ENCODE data around the gene TERF2IP. TPM values are rescaled to one million over a fixed set of nuclear protein-coding genes. Genes with fewer than 3 reads are reported as not detected.

Gene TERF2IP
- total and polyA plus RNA-seq, 2 donors (not counting 1 experiment from before 2014, with no cell fraction given), result 63.1 to 74.6 TPM

DNA sequence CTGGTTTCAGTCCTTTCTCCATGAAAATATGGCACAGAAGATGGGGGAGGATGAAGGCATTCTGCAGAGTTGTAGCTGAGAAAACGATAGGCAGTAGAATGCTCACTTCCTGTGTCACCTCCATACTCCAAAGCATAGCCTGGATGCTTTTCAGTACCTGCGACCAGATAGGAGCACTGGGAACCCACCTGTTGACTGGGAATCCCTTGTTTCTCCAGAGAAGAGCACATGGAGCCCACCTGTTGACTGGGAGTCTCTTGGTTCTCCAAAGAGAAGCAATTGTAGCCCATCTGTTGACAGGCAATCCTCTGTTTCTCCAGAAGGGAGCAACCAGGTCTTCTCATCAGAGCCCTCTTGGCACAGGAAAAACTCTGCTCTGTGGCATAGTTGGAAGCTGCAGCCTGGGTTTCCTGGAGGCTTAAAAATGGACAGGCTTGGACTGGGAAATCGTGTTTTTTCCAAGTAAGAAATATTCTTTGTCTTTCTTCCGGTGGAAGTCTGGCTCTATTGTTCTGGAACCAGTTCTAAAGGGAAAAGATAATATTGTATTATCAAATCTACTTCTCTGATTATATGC is 13.2 kb downstream of the TERF2IP start:
- WGBS (ENCODE audit: insufficient coverage), result 100% methylated on average over 1 of the region's 4 CpGs
- Histone ChIP-seq H3K27me3 (replicated peaks in 1 of 4; ENCODE audit: control extremely low read depth in 1 of 4, control insufficient read depth in 3 of 4, insufficient read depth in 4 of 4, low read length in 3 of 4) (no peaks in the 10 kb centered on the region), H3K79me2 (ENCODE audit: control insufficient read depth, insufficient read depth, low read length) (peaks cover 8% of the 10 kb centered on the region), H3K9ac (ENCODE audit: low read length) (no peak overlapping the region), H3K36me3 (replicated peaks in 1 of 2; ENCODE audit: control extremely low read depth in 1 of 2, control insufficient read depth in 1 of 2, extremely low read depth in 1 of 2, insufficient read depth in 2 of 2, low read length in 1 of 2) (peaks cover 0 to 51% of the 10 kb centered on the region in 2 experiments), H3K4me1 (ENCODE audit: control insufficient read depth in 2 of 2, insufficient read depth in 2 of 2, low read length in 2 of 2) (no peaks in the 10 kb centered on the region), H4K20me1 (ENCODE audit: control insufficient read depth, insufficient read depth, low read length, poor library complexity, severe bottlenecking) (peaks cover 34% of the 10 kb centered on the region), H3K4me2 (replicated peaks; ENCODE audit: low read depth, low read length, poor library complexity, severe bottlenecking) (no peak overlapping the region), H2AFZ (ENCODE audit: insufficient read depth, low read depth, low read length, poor library complexity, severe bottlenecking) (no peak overlapping the region), H3K4me3 (ENCODE audit: control extremely low read depth in 1 of 5, extremely low read depth in 1 of 5, insufficient read depth in 1 of 5, low read depth in 2 of 5, low read length in 4 of 5) (no peak overlapping the region), H3K27ac (ENCODE audit: low read length in 2 of 2) (no peak overlapping the region), H3K9me3 (ENCODE audit: control extremely low read depth in 1 of 3, control insufficient read depth in 2 of 3, insufficient read depth in 1 of 3, low read length in 2 of 3) (no peaks in the 10 kb centered on the region)
- CTCF ChIA-PET, result interaction anchor here (1.3 kb wide), 1 partner anchor 13 kb away, joined by 5 read pairs; the partner anchor contains the start of genes KARS1 and TERF2IP
- TF ChIP-seq, protein P1, sequence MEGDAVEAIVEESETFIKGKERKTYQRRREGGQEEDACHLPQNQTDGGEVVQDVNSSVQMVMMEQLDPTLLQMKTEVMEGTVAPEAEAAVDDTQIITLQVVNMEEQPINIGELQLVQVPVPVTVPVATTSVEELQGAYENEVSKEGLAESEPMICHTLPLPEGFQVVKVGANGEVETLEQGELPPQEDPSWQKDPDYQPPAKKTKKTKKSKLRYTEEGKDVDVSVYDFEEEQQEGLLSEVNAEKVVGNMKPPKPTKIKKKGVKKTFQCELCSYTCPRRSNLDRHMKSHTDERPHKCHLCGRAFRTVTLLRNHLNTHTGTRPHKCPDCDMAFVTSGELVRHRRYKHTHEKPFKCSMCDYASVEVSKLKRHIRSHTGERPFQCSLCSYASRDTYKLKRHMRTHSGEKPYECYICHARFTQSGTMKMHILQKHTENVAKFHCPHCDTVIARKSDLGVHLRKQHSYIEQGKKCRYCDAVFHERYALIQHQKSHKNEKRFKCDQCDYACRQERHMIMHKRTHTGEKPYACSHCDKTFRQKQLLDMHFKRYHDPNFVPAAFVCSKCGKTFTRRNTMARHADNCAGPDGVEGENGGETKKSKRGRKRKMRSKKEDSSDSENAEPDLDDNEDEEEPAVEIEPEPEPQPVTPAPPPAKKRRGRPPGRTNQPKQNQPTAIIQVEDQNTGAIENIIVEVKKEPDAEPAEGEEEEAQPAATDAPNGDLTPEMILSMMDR (IDR thresholded peaks at IDR 0.05), result no peak
- TF ChIP-seq EZH2 (IDR thresholded peaks at IDR 0.05; ENCODE audit: borderline replicate concordance, insufficient read depth, low read depth, low read length, poor library complexity, severe bottlenecking), result no peak
- Mint-ChIP-seq H3K9me3 (ENCODE audit: insufficient read depth) (no peaks in the 10 kb centered on the region), H3K4me3 (no peak overlapping the region), H3K27ac (no peak overlapping the region), H3K27me3 (no peaks in the 10 kb centered on the region), H3K4me1 (peaks cover 2% of the 10 kb centered on the region)
- intact Hi-C loops (cut with micrococcal nuclease), result no loop called here
- ATAC-seq (ENCODE audit: low read depth) (no peak), DNase-seq (no peak)
- POLR2A ChIA-PET, result no interaction called here

DNA sequence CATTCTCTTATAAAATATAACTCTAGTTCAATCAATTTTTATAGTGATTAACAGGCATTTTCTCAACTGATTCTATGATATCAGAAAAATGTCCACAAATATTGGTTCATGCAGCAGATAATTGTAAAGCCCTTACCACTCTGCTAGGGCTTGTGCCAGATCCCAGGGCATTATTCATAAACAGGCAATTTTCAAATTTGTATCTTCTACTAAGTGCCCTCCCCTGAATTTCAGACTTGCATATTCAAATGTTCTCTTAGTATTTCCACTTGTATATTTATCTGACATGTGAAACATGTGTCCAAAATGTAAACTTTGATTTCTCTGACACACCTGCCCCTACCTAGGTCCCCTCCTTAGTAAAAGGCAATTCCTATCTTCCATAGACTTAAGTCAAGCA is 19.9 kb downstream of the TERF2IP start:
- DNase-seq (no peak), ATAC-seq (ENCODE audit: low read depth) (no peak)
- Histone ChIP-seq H2AFZ (ENCODE audit: insufficient read depth, low read depth, low read length, poor library complexity, severe bottlenecking) (no peak overlapping the region), H4K20me1 (ENCODE audit: control insufficient read depth, insufficient read depth, low read length, poor library complexity, severe bottlenecking) (no peaks in the 10 kb centered on the region), H3K36me3 (replicated peaks in 1 of 2; ENCODE audit: control extremely low read depth in 1 of 2, control insufficient read depth in 1 of 2, extremely low read depth in 1 of 2, insufficient read depth in 2 of 2, low read length in 1 of 2) (no peaks in the 10 kb centered on the region), H3K27ac (ENCODE audit: low read length in 2 of 2) (no peak overlapping the region), H3K79me2 (ENCODE audit: control insufficient read depth, insufficient read depth, low read length) (no peaks in the 10 kb centered on the region), H3K4me3 (ENCODE audit: control extremely low read depth in 1 of 5, extremely low read depth in 1 of 5, insufficient read depth in 1 of 5, low read depth in 2 of 5, low read length in 4 of 5) (no peak overlapping the region), H3K9ac (ENCODE audit: low read length) (no peak overlapping the region), H3K27me3 (replicated peaks in 1 of 4; ENCODE audit: control extremely low read depth in 1 of 4, control insufficient read depth in 3 of 4, insufficient read depth in 4 of 4, low read length in 3 of 4) (no peaks in the 10 kb centered on the region), H3K4me1 (ENCODE audit: control insufficient read depth in 2 of 2, insufficient read depth in 2 of 2, low read length in 2 of 2) (no peaks in the 10 kb centered on the region), H3K4me2 (replicated peaks; ENCODE audit: low read depth, low read length, poor library complexity, severe bottlenecking) (no peak overlapping the region), H3K9me3 (ENCODE audit: control extremely low read depth in 1 of 3, control insufficient read depth in 2 of 3, insufficient read depth in 1 of 3, low read length in 2 of 3) (no peaks in the 10 kb centered on the region)
- POLR2A ChIA-PET, result interaction anchor here (0.7 kb wide), 1 partner anchor 73 kb away, joined by 3 read pairs; no protein-coding TSS in a partner anchor
- Mint-ChIP-seq H3K4me1 (no peaks in the 10 kb centered on the region), H3K4me3 (no peak overlapping the region), H3K27ac (no peak overlapping the region), H3K27me3 (no peaks in the 10 kb centered on the region), H3K9me3 (ENCODE audit: insufficient read depth) (no peaks in the 10 kb centered on the region)
- intact Hi-C loops (cut with micrococcal nuclease), result no loop called here
- CTCF ChIA-PET, result no interaction called here
- TF ChIP-seq, protein P1 (IDR thresholded peaks at IDR 0.05), result no peak
- no peak for TF ChIP-seq EZH2 (IDR thresholded peaks at IDR 0.05; ENCODE audit: borderline replicate concordance, insufficient read depth, low read depth, low read length, poor library complexity, severe bottlenecking)
